Karpas-422 (cell line): ENCODE data around the gene PTPRD. TPM values are rescaled to one million over a fixed set of nuclear protein-coding genes. Genes with fewer than 3 reads are reported as not detected.

Experiments used
- DNase-seq: peaks from one replicate; pipeline ENCODE4 v3.0.0-alpha.2; 2015
- H2AFZ ChIP-seq: fragments of 200-600 bp; sonication (generic); 2 replicates; pipeline ENCODE4 v1.6.1; 2014; ENCODE audit warnings: antibody characterized with exemption, low read length, mixed read lengths
- H3K27ac ChIP-seq: fragments of 200-600 bp; sonication (generic); 2 replicates; pipeline ENCODE4 v1.5.1; 2014; ENCODE audit warnings: mild to moderate bottlenecking, low read length, moderate library complexity
- H3K27me3 ChIP-seq: fragments of 200-600 bp; sonication (generic); 2 replicates; pipeline ENCODE4 v1.6.1; 2014; ENCODE audit warnings: low read length, mixed read lengths
- H3K36me3 ChIP-seq: fragments of 200-600 bp; sonication (generic); 2 replicates; pipeline ENCODE4 v1.6.1; 2014; ENCODE audit warnings: low read length, mixed read lengths; ENCODE audit not compliant: insufficient read depth
- H3K4me1 ChIP-seq: fragments of 200-600 bp; sonication (generic); 2 replicates; pipeline ENCODE4 v1.6.1; 2014; ENCODE audit warnings: mild to moderate bottlenecking, low read length, mixed read lengths
- H3K4me2 ChIP-seq: fragments of 200-600 bp; sonication (generic); 2 replicates; pipeline ENCODE4 v1.6.1; 2014; ENCODE audit warnings: low read length, low read depth, mild to moderate bottlenecking; ENCODE audit not compliant: poor library complexity, severe bottlenecking
- H3K4me3 ChIP-seq: fragments of 200-600 bp; sonication (generic); 2 replicates; pipeline ENCODE4 v1.5.1; 2014; ENCODE audit warnings: mild to moderate bottlenecking, antibody characterized with exemption, low read length, mixed read lengths
- H3K79me2 ChIP-seq: fragments of 200-600 bp; sonication (generic); 2 replicates; pipeline ENCODE4 v1.6.1; 2014; ENCODE audit warnings: mild to moderate bottlenecking, low read length, mixed read lengths
- H3K9ac ChIP-seq: fragments of 200-600 bp; sonication (generic); 2 replicates; pipeline ENCODE4 v1.6.0; 2014; ENCODE audit warnings: low read length
- H3K9me2 ChIP-seq: fragments of 200-600 bp; sonication (generic), shearing (Covaris generic); replicated peaks from 2 replicates; pipeline ENCODE4 v1.6.0; 2014; ENCODE audit warnings: mild to moderate bottlenecking, low read length, moderate library complexity; ENCODE audit not compliant: insufficient read depth
- H3K9me3 ChIP-seq: fragments of 300-700, 200-600 bp; sonication (generic); 2 replicates; pipeline ENCODE4 v1.6.1; 2014; ENCODE audit warnings: low read length, mixed read lengths
- H4K20me1 ChIP-seq: fragments of 200-600 bp; sonication (generic); 2 replicates; pipeline ENCODE4 v1.6.1; 2014; ENCODE audit warnings: mild to moderate bottlenecking, antibody characterized with exemption, low read length, low read depth; ENCODE audit not compliant: insufficient read depth
- total RNA-seq: library from RNA; depleted of rRNA; stranded (reverse); fragments of >200 nt; shearing (Covaris generic); gene quantifications from 2 replicates; pipeline ENCODE4 v1.2.3, GENCODE V29; 2014; ENCODE audit warnings: low replicate concordance

PTPRD gene
- total RNA-seq, 1 experiment from 2014 or later = 0.63 TPM

GRCh38 chr9:8694983-8695588 is 1917.7 kb downstream of the PTPRD start:
- DNase-seq = no peak
- H3K36me3 ChIP-seq = no peaks in the 10 kb centered on the region

GRCh38 chr9:8693464-8693863 is 1919.3 kb downstream of the PTPRD start:
- no peaks in the 10 kb centered on the region for H3K36me3 ChIP-seq
- no peak overlapping the region for H3K9ac ChIP-seq
- H3K9me2 ChIP-seq = no peaks in the 10 kb centered on the region
- H3K4me2 ChIP-seq = no peak overlapping the region
- H3K79me2 ChIP-seq = no peaks in the 10 kb centered on the region
- no peak overlapping the region for H3K4me3 ChIP-seq
- no peak overlapping the region for H2AFZ ChIP-seq
- no peaks in the 10 kb centered on the region for H4K20me1 ChIP-seq
- H3K27ac ChIP-seq = no peak overlapping the region
- H3K9me3 ChIP-seq = peaks cover 18% of the 10 kb centered on the region
- no peaks in the 10 kb centered on the region for H3K4me1 ChIP-seq
- no peak for DNase-seq
- no peaks in the 10 kb centered on the region for H3K27me3 ChIP-seq

More at GRCh38 chr9:8694983-8695588, 1917.7 kb downstream of the PTPRD start:
- H3K9me2 ChIP-seq = no peaks in the 10 kb centered on the region
- peaks cover 19% of the 10 kb centered on the region for H3K9me3 ChIP-seq
- no peak overlapping the region for H2AFZ ChIP-seq
- H3K9ac ChIP-seq = no peak overlapping the region
- no peak overlapping the region for H3K27ac ChIP-seq
- no peaks in the 10 kb centered on the region for H3K27me3 ChIP-seq
- no peak overlapping the region for H3K4me3 ChIP-seq
- H3K4me1 ChIP-seq = no peaks in the 10 kb centered on the region
- H3K4me2 ChIP-seq = no peak overlapping the region
- H3K79me2 ChIP-seq = no peaks in the 10 kb centered on the region
- H4K20me1 ChIP-seq = no peaks in the 10 kb centered on the region

- Histone ChIP-seq H3K9ac (no peak overlapping the region), H3K79me2 (no peaks in the 10 kb centered on the region), H3K4me3 (no peak overlapping the region), H3K9me3 (peaks cover 12% of the 10 kb centered on the region), H3K27ac (no peak overlapping the region), H4K20me1 (no peaks in the 10 kb centered on the region), H2AFZ (no peak overlapping the region), H3K4me2 (no peak overlapping the region), H3K27me3 (no peaks in the 10 kb centered on the region), H3K9me2 (no peaks in the 10 kb centered on the region), H3K36me3 (no peaks in the 10 kb centered on the region), H3K4me1 (no peaks in the 10 kb centered on the region)
- DNase-seq = no peak
Measured at GRCh38 chr9:8686516-8686915, 1926.3 kb downstream of the PTPRD start.

GRCh38 chr9:8685825-8686224 is 1927.0 kb downstream of the PTPRD start:
- no peak overlapping the region for H3K9ac ChIP-seq
- H4K20me1 ChIP-seq = no peaks in the 10 kb centered on the region

GRCh38 chr9:8684978-8685708 is 1927.7 kb downstream of the PTPRD start:
- Histone ChIP-seq H3K27me3 (no peaks in the 10 kb centered on the region), H3K9me3 (peaks cover 21% of the 10 kb centered on the region), H3K4me2 (no peak overlapping the region), H3K4me1 (no peaks in the 10 kb centered on the region), H4K20me1 (no peaks in the 10 kb centered on the region), H3K27ac (no peak overlapping the region), H3K4me3 (no peak overlapping the region), H3K36me3 (no peaks in the 10 kb centered on the region), H3K9ac (no peak overlapping the region), H3K79me2 (no peaks in the 10 kb centered on the region), H2AFZ (no peak overlapping the region), H3K9me2 (no peaks in the 10 kb centered on the region)
- DNase-seq = no peak

More at GRCh38 chr9:8685825-8686224, 1927.0 kb downstream of the PTPRD start:
- Histone ChIP-seq H3K9me3 (peaks cover 19% of the 10 kb centered on the region), H3K36me3 (no peaks in the 10 kb centered on the region), H3K27ac (no peak overlapping the region), H3K4me2 (no peak overlapping the region), H3K27me3 (no peaks in the 10 kb centered on the region), H3K4me3 (no peak overlapping the region), H3K79me2 (no peaks in the 10 kb centered on the region), H3K9me2 (no peaks in the 10 kb centered on the region), H3K4me1 (no peaks in the 10 kb centered on the region), H2AFZ (no peak overlapping the region)
- DNase-seq = no peak

- Histone ChIP-seq H3K36me3 (no peaks in the 10 kb centered on the region), H3K9ac (no peak overlapping the region), H3K27ac (no peak overlapping the region), H3K79me2 (no peaks in the 10 kb centered on the region), H3K4me3 (no peak overlapping the region), H4K20me1 (no peaks in the 10 kb centered on the region), H3K4me2 (no peak overlapping the region), H3K9me3 (peaks cover 17% of the 10 kb centered on the region), H3K9me2 (no peaks in the 10 kb centered on the region), H3K4me1 (no peaks in the 10 kb centered on the region), H2AFZ (no peak overlapping the region; the same call in 1 of the 2 replicates), H3K27me3 (no peaks in the 10 kb centered on the region)
- DNase-seq = no peak
Measured at GRCh38 chr9:8683496-8683895, 1929.3 kb downstream of the PTPRD start.

- Histone ChIP-seq H3K36me3 (no peaks in the 10 kb centered on the region), H3K9me3 (peaks cover 19% of the 10 kb centered on the region), H3K4me2 (no peak overlapping the region), H3K27me3 (no peaks in the 10 kb centered on the region), H3K4me1 (no peaks in the 10 kb centered on the region), H3K4me3 (no peak overlapping the region), H3K27ac (no peak overlapping the region), H2AFZ (no peak overlapping the region), H3K79me2 (no peaks in the 10 kb centered on the region), H3K9me2 (no peaks in the 10 kb centered on the region), H4K20me1 (no peaks in the 10 kb centered on the region), H3K9ac (no peak overlapping the region)
- no peak for DNase-seq
Measured at GRCh38 chr9:8680658-8681057, 1932.1 kb downstream of the PTPRD start.

- no peak overlapping the region for H3K4me2 ChIP-seq
- no peak overlapping the region for H2AFZ ChIP-seq
- H3K79me2 ChIP-seq = no peaks in the 10 kb centered on the region
- no peak overlapping the region for H3K9ac ChIP-seq
- no peaks in the 10 kb centered on the region for H3K4me1 ChIP-seq
- no peaks in the 10 kb centered on the region for H4K20me1 ChIP-seq
- no peak overlapping the region for H3K4me3 ChIP-seq
- peaks cover 20% of the 10 kb centered on the region for H3K9me3 ChIP-seq
- no peaks in the 10 kb centered on the region for H3K9me2 ChIP-seq
- H3K36me3 ChIP-seq = no peaks in the 10 kb centered on the region
- H3K27me3 ChIP-seq = no peaks in the 10 kb centered on the region
- H3K27ac ChIP-seq = no peak overlapping the region
- no peak for DNase-seq
Measured at GRCh38 chr9:8680157-8680556, 1932.6 kb downstream of the PTPRD start.
